ENCODE results near the gene BCL6B. TPM values are rescaled to one million over a fixed set of nuclear protein-coding genes. Genes with fewer than 3 reads are reported as not detected.

Gene BCL6B
- total and polyA plus RNA-seq, 2 of the 4 experiments (the other 2 are of a cell fraction) = not detected

DNA sequence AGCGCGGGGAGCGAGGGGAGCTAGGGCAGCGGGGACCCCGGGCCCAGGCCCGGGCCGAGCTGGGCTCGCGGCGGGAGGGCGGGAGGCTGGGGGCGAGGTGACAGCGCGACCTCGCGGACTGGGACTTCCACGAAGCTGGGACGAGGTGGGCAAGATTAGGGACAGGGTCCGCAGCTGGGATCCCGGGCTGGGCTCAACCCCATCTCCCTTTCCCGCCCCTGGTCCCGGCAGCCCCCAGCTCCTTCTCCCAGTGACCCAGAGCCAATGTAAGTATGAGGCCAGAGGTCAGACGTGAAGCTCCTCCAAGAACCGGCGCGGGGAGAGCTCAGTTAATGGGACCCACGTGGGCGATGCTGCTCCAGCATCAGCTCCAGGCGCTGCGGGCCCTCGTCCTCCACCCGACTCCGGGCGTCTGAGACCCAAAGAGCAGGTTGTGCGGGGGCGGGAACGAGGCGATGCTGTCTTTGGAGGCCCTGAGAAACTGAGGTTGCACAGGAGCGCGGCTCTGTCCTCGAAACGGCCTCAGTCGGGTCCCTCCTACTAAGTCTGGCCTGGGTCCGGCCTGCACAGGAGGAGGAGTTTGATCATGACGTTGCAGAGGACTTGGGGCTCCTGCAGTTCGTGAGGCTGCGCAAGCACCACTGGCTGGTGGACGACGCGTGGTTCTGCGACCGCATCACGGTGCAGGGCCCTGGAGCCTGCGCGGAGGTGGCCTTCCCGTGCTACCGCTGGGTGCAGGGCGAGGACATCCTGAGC is 26.4 kb upstream of the BCL6B start:
- Histone ChIP-seq H3K9me1 (ENCODE audit: insufficient read depth, low read length) (no peaks in the 10 kb centered on the region), H2BK120ac (ENCODE audit: low read depth, low read length) (no peak overlapping the region), H3K27me3 (ENCODE audit: control insufficient read depth, insufficient read depth, low read length) (no peaks in the 10 kb centered on the region), H3K36me3 (ENCODE audit: control insufficient read depth, insufficient read depth, low read length) (peaks cover 32% of the 10 kb centered on the region), H3K27ac (ENCODE audit: insufficient read depth, low read length) (no peak overlapping the region), H2BK15ac (ENCODE audit: low read depth, low read length) (no peak overlapping the region), H3K18ac (ENCODE audit: low read depth, low read length) (no peak overlapping the region), H3K79me1 (ENCODE audit: low read depth in 1 of 2, low read length in 2 of 2) (no peaks in the 10 kb centered on the region), H3K4me1 (ENCODE audit: control insufficient read depth, insufficient read depth, low read length) (peaks cover 8% of the 10 kb centered on the region; the same call in 1 of the 2 replicates), H4K8ac (ENCODE audit: low read depth in 2 of 2, low read length in 2 of 2) (no peak overlapping the region), H3K56ac (ENCODE audit: extremely low read depth, insufficient read depth, low read length) (no peak overlapping the region), H3K23ac (ENCODE audit: low read depth, low read length) (no peak overlapping the region), H4K5ac (ENCODE audit: low read depth, low read length) (no peak overlapping the region), H4K20me1 (ENCODE audit: insufficient read depth, low read length) (no peaks in the 10 kb centered on the region; the same call in 1 of the 2 replicates), H2BK5ac (ENCODE audit: low read depth, low read length, poor library complexity, severe bottlenecking) (no peak overlapping the region), H3K14ac (replicated peaks; ENCODE audit: low read depth, low read length) (no peak overlapping the region), H2AFZ (replicated peaks; ENCODE audit: low read length, poor library complexity) (no peak overlapping the region), H2AK9ac (replicated peaks; ENCODE audit: low read depth, low read length, poor library complexity) (no peak overlapping the region), H3K4ac (ENCODE audit: low read depth, low read length) (no peak overlapping the region), H2BK20ac (ENCODE audit: low read depth, low read length) (no peak overlapping the region), H3K9ac (ENCODE audit: low read depth, low read length) (no peak overlapping the region), H4K91ac (ENCODE audit: insufficient read depth, low read depth, low read length) (no peak overlapping the region), H3K4me3 (ENCODE audit: insufficient read depth, low read depth, low read length) (no peak overlapping the region), H2AK5ac (ENCODE audit: low read depth, low read length) (no peak overlapping the region), H3K4me2 (ENCODE audit: low read depth, low read length) (no peak overlapping the region), H3K9me3 (ENCODE audit: control insufficient read depth, insufficient read depth, low read length) (no peaks in the 10 kb centered on the region)
- 47% methylated on average over 43 of the region's 58 CpGs; no CpG with 5 or more reads in 1 of the 2 experiments for WGBS, 2 experiments (ENCODE audit: extremely low coverage in 2 of 2, insufficient read length in 1 of 2)
- intact Hi-C loops (cut with micrococcal nuclease) (no loop called here), dilution Hi-C loops (cut with HindIII; ENCODE audit: low sequenced_read_pairs, unreplicated experiment) (no loop called here), in situ Hi-C loops (cut with MboI; ENCODE audit: low sequenced_read_pairs) (no loop called here)
- no peak for DNase-seq
- TF ChIP-seq CHD1 (IDR thresholded peaks at IDR 0.05; ENCODE audit: low read depth, low read length) (no peak), RCOR1 (IDR thresholded peaks at IDR 0.05; ENCODE audit: insufficient replicate concordance, low read length) (no peak), CEBPB (IDR thresholded peaks at IDR 0.05; ENCODE audit: low read depth, low read length) (no peak), NFE2L2 (IDR thresholded peaks at IDR 0.05; ENCODE audit: low read depth, low read length) (no peak), RFX5 (IDR thresholded peaks at IDR 0.05; ENCODE audit: low read depth, low read length) (no peak), BHLHE40 (IDR thresholded peaks at IDR 0.05; ENCODE audit: low read depth, low read length) (no peak), MAZ (IDR thresholded peaks at IDR 0.05; ENCODE audit: borderline replicate concordance, low read depth, low read length) (no peak), MXI1 (IDR thresholded peaks at IDR 0.05; ENCODE audit: borderline replicate concordance, low read depth, low read length) (no peak), SMC3 (IDR thresholded peaks at IDR 0.05; ENCODE audit: low read depth, low read length) (no peak), MAFK (IDR thresholded peaks at IDR 0.05; ENCODE audit: low read depth, low read length) (no peak), FOS (IDR thresholded peaks at IDR 0.05; ENCODE audit: low read depth, low read length) (no peak), RAD21 (IDR thresholded peaks at IDR 0.05; ENCODE audit: low read length) (no peak)
- TF ChIP-seq, protein P1, sequence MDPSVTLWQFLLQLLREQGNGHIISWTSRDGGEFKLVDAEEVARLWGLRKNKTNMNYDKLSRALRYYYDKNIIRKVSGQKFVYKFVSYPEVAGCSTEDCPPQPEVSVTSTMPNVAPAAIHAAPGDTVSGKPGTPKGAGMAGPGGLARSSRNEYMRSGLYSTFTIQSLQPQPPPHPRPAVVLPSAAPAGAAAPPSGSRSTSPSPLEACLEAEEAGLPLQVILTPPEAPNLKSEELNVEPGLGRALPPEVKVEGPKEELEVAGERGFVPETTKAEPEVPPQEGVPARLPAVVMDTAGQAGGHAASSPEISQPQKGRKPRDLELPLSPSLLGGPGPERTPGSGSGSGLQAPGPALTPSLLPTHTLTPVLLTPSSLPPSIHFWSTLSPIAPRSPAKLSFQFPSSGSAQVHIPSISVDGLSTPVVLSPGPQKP (IDR thresholded peaks at IDR 0.05; ENCODE audit: borderline replicate concordance, low read depth, low read length) = no peak
- TF ChIP-seq, protein P2, sequence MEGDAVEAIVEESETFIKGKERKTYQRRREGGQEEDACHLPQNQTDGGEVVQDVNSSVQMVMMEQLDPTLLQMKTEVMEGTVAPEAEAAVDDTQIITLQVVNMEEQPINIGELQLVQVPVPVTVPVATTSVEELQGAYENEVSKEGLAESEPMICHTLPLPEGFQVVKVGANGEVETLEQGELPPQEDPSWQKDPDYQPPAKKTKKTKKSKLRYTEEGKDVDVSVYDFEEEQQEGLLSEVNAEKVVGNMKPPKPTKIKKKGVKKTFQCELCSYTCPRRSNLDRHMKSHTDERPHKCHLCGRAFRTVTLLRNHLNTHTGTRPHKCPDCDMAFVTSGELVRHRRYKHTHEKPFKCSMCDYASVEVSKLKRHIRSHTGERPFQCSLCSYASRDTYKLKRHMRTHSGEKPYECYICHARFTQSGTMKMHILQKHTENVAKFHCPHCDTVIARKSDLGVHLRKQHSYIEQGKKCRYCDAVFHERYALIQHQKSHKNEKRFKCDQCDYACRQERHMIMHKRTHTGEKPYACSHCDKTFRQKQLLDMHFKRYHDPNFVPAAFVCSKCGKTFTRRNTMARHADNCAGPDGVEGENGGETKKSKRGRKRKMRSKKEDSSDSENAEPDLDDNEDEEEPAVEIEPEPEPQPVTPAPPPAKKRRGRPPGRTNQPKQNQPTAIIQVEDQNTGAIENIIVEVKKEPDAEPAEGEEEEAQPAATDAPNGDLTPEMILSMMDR (conservative IDR thresholded peaks at IDR 0.05; ENCODE audit: low read depth, low read length) = no peak
- no TSS peak for BruUV-seq (replicated peaks)
- no peak for ATAC-seq (ENCODE audit: low read depth)
- ChIA-PET POLR2A (ENCODE audit: unreplicated experiment) (no interaction called here), CTCF (interaction anchor here (1.2 kb wide), 1 partner anchor 8 kb away, joined by 4 read pairs; no protein-coding TSS in a partner anchor)
